Fibroblast of lung (primary cell): Measurements from ENCODE around the gene CDCP2.

Source experiments
- EZH2 ChIP-seq: IDR thresholded peaks from 2 replicates; pipeline ENCODE4 v1.5.1; 2012; ENCODE audit warnings: low read length, control low read depth, mild to moderate bottlenecking; ENCODE audit errors: missing control alignments
- TF ChIP-seq, protein P1 (sequence below), 2 donors: IDR thresholded peaks in 1 of 2; conservative IDR thresholded peaks in 1 of 2; 1 replicate in 1 of 2; 2 replicates in 1 of 2; pipeline ENCODE4 v1.5.1; 2011 to 2012; ENCODE audit warnings: low read length in 2 of 2, control low read depth in 1 of 2, inconsistent platforms in 1 of 2, low read depth in 1 of 2, mild to moderate bottlenecking in 1 of 2

DNA sequence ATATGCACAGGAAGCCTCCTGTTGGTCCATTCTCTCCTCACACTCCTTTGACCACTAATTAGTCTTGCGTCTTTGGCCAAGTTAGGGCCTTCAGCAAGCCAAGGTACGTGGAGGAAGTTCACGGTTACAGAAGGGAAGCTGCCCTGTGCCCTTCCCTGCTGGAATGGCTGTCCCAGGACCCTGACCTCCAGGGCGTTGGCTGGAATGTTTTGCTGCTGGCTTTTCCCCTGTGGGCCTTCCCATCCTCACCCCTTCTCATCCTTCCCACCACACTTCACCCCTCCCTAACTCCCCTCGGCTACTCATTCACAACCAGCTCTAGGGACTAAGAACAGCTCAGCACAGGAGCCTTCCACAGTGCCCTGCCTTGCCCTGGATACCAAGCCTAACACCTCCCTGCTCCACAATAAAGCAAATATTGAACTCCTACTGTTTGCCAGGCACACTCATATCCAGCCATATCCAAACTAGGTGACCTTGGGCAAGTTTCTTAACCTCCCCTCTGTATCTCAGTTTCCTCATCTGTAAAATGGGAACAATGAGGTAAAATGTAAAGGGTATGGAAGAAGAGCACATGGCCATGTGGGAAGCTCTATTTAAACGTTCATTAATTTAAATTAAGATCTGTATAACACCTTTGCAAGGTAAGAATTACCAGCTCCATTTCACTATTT lies 8.8 kb upstream of the CDCP2 start:
- TF ChIP-seq, protein P1, sequence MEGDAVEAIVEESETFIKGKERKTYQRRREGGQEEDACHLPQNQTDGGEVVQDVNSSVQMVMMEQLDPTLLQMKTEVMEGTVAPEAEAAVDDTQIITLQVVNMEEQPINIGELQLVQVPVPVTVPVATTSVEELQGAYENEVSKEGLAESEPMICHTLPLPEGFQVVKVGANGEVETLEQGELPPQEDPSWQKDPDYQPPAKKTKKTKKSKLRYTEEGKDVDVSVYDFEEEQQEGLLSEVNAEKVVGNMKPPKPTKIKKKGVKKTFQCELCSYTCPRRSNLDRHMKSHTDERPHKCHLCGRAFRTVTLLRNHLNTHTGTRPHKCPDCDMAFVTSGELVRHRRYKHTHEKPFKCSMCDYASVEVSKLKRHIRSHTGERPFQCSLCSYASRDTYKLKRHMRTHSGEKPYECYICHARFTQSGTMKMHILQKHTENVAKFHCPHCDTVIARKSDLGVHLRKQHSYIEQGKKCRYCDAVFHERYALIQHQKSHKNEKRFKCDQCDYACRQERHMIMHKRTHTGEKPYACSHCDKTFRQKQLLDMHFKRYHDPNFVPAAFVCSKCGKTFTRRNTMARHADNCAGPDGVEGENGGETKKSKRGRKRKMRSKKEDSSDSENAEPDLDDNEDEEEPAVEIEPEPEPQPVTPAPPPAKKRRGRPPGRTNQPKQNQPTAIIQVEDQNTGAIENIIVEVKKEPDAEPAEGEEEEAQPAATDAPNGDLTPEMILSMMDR (conservative IDR thresholded peaks at IDR 0.05 in 1 of 2, IDR thresholded peaks at IDR 0.05 in 1 of 2; ENCODE audit: low read depth in 1 of 2, low read length in 2 of 2) = no peak
- no peak for TF ChIP-seq EZH2
